ENCODE measurements around the gene IL4R. TPM values are rescaled to one million over a fixed set of nuclear protein-coding genes. Genes with fewer than 3 reads are reported as not detected.

The IL4R gene
- total RNA-seq, 1 donor from 2014 or later, result 7.8 TPM

- Histone ChIP-seq H3K4me3 (ENCODE audit: low read length in 3 of 3) (no peak overlapping the region), H3K9ac (ENCODE audit: low read depth in 1 of 3, low read length in 3 of 3) (no peak overlapping the region), H3K27me3 (ENCODE audit: control insufficient read depth in 3 of 3, insufficient read depth in 3 of 3, low read length in 3 of 3) (peaks cover 0 to 6% (median 0%) of the 10 kb centered on the region in 3 donors), H3K4me1 (ENCODE audit: control insufficient read depth in 3 of 3, insufficient read depth in 3 of 3, low read length in 3 of 3) (peaks cover 0 to 4% (median 0%) of the 10 kb centered on the region in 3 donors), H3K9me3 (ENCODE audit: control insufficient read depth in 3 of 3, low read length in 3 of 3) (no peaks in the 10 kb centered on the region), H3K36me3 (ENCODE audit: control insufficient read depth in 3 of 3, insufficient read depth in 3 of 3, low read length in 3 of 3) (no peaks in the 10 kb centered on the region), H3K27ac (ENCODE audit: low read depth, low read length) (no peak overlapping the region)
These were observed 10.3 kb upstream of the IL4R start for GRCh38 chr16:27303256-27304100.

GRCh38 chr16:27304102-27304501 is 9.7 kb upstream of the IL4R start:
- peaks cover 0 to 3% (median 2%) of the 10 kb centered on the region in 3 donors for H3K9me3 ChIP-seq (ENCODE audit: control insufficient read depth in 3 of 3, low read length in 3 of 3)
- no peak overlapping the region for H3K4me3 ChIP-seq (ENCODE audit: low read length in 3 of 3)
- no peak overlapping the region for H3K9ac ChIP-seq (ENCODE audit: low read depth in 1 of 3, low read length in 3 of 3)
- H3K27ac ChIP-seq (ENCODE audit: low read depth, low read length), result no peak overlapping the region
- H3K27me3 ChIP-seq (ENCODE audit: control insufficient read depth in 3 of 3, insufficient read depth in 3 of 3, low read length in 3 of 3), result peaks cover 0 to 6% (median 0%) of the 10 kb centered on the region in 3 donors
- peaks cover 0 to 4% (median 0%) of the 10 kb centered on the region in 3 donors for H3K4me1 ChIP-seq (ENCODE audit: control insufficient read depth in 3 of 3, insufficient read depth in 3 of 3, low read length in 3 of 3)
- H3K36me3 ChIP-seq (ENCODE audit: control insufficient read depth in 3 of 3, insufficient read depth in 3 of 3, low read length in 3 of 3), result no peaks in the 10 kb centered on the region

GRCh38 chr16:27304881-27305745 is 8.7 kb upstream of the IL4R start:
- no peak overlapping the region for H3K9ac ChIP-seq (ENCODE audit: low read depth in 1 of 3, low read length in 3 of 3)
- H3K36me3 ChIP-seq (ENCODE audit: control insufficient read depth in 3 of 3, insufficient read depth in 3 of 3, low read length in 3 of 3), result no peaks in the 10 kb centered on the region
- H3K9me3 ChIP-seq (ENCODE audit: control insufficient read depth in 3 of 3, low read length in 3 of 3), result peaks cover 0 to 3% (median 2%) of the 10 kb centered on the region in 3 donors
- no peak overlapping the region for H3K27ac ChIP-seq (ENCODE audit: low read depth, low read length)
- peaks cover 0 to 6% (median 0%) of the 10 kb centered on the region in 3 donors for H3K27me3 ChIP-seq (ENCODE audit: control insufficient read depth in 3 of 3, insufficient read depth in 3 of 3, low read length in 3 of 3)
- no peak overlapping the region for H3K4me3 ChIP-seq (ENCODE audit: low read length in 3 of 3)
- peaks cover 0 to 4% (median 0%) of the 10 kb centered on the region in 3 donors for H3K4me1 ChIP-seq (ENCODE audit: control insufficient read depth in 3 of 3, insufficient read depth in 3 of 3, low read length in 3 of 3)

- H3K27me3 ChIP-seq (ENCODE audit: control insufficient read depth in 3 of 3, insufficient read depth in 3 of 3, low read length in 3 of 3), result peaks cover 0 to 6% (median 0%) of the 10 kb centered on the region in 3 donors
- no peak overlapping the region for H3K9ac ChIP-seq (ENCODE audit: low read depth in 1 of 3, low read length in 3 of 3)
- H3K27ac ChIP-seq (ENCODE audit: low read depth, low read length), result no peak overlapping the region
- no peak overlapping the region for H3K4me3 ChIP-seq (ENCODE audit: low read length in 3 of 3)
- peaks cover 0 to 3% (median 2%) of the 10 kb centered on the region in 3 donors for H3K9me3 ChIP-seq (ENCODE audit: control insufficient read depth in 3 of 3, low read length in 3 of 3)
- no peaks in the 10 kb centered on the region for H3K36me3 ChIP-seq (ENCODE audit: control insufficient read depth in 3 of 3, insufficient read depth in 3 of 3, low read length in 3 of 3)
- H3K4me1 ChIP-seq (ENCODE audit: control insufficient read depth in 3 of 3, insufficient read depth in 3 of 3, low read length in 3 of 3), result peaks cover 0 to 4% (median 0%) of the 10 kb centered on the region in 3 donors
These were observed 7.8 kb upstream of the IL4R start for GRCh38 chr16:27305839-27306442.

- no peak overlapping the region for H3K27ac ChIP-seq (ENCODE audit: low read depth, low read length)
- peaks cover 0 to 5% (median 4%) of the 10 kb centered on the region in 3 donors for H3K4me1 ChIP-seq (ENCODE audit: control insufficient read depth in 3 of 3, insufficient read depth in 3 of 3, low read length in 3 of 3)
- H3K27me3 ChIP-seq (ENCODE audit: control insufficient read depth in 3 of 3, insufficient read depth in 3 of 3, low read length in 3 of 3), result peaks cover 0 to 20% (median 9%) of the 10 kb centered on the region in 3 donors
- peaks cover 0 to 3% (median 2%) of the 10 kb centered on the region in 3 donors for H3K9me3 ChIP-seq (ENCODE audit: control insufficient read depth in 3 of 3, low read length in 3 of 3)
- H3K4me3 ChIP-seq (ENCODE audit: low read length in 3 of 3), result no peak overlapping the region
- no peaks in the 10 kb centered on the region for H3K36me3 ChIP-seq (ENCODE audit: control insufficient read depth in 3 of 3, insufficient read depth in 3 of 3, low read length in 3 of 3)
- no peak overlapping the region for H3K9ac ChIP-seq (ENCODE audit: low read depth in 1 of 3, low read length in 3 of 3)
These were observed 5.0 kb upstream of the IL4R start for GRCh38 chr16:27308792-27309191.

- Histone ChIP-seq H3K36me3 (ENCODE audit: control insufficient read depth in 3 of 3, insufficient read depth in 3 of 3, low read length in 3 of 3) (no peaks in the 10 kb centered on the region), H3K27me3 (ENCODE audit: control insufficient read depth in 3 of 3, insufficient read depth in 3 of 3, low read length in 3 of 3) (peaks cover 0 to 27% (median 12%) of the 10 kb centered on the region in 3 donors), H3K9me3 (ENCODE audit: control insufficient read depth in 3 of 3, low read length in 3 of 3) (peaks cover 0 to 3% (median 2%) of the 10 kb centered on the region in 3 donors)
These were observed 3.0 kb upstream of the IL4R start for GRCh38 chr16:27310576-27311447.

GRCh38 chr16:27311448-27311830 is 2.3 kb upstream of the IL4R start:
- H3K4me3 ChIP-seq (ENCODE audit: low read length in 3 of 3), result no peak overlapping the region
- H3K9me3 ChIP-seq (ENCODE audit: control insufficient read depth in 3 of 3, low read length in 3 of 3), result peaks cover 0 to 3% (median 2%) of the 10 kb centered on the region in 3 donors
- H3K9ac ChIP-seq (ENCODE audit: low read depth in 1 of 3, low read length in 3 of 3), result no peak overlapping the region
- no peak overlapping the region for H3K27ac ChIP-seq (ENCODE audit: low read depth, low read length)
- peaks cover 0 to 27% (median 12%) of the 10 kb centered on the region in 3 donors for H3K27me3 ChIP-seq (ENCODE audit: control insufficient read depth in 3 of 3, insufficient read depth in 3 of 3, low read length in 3 of 3)
- peaks cover 10 to 19% (median 13%) of the 10 kb centered on the region in 3 donors for H3K4me1 ChIP-seq (ENCODE audit: control insufficient read depth in 3 of 3, insufficient read depth in 3 of 3, low read length in 3 of 3)
- H3K36me3 ChIP-seq (ENCODE audit: control insufficient read depth in 3 of 3, insufficient read depth in 3 of 3, low read length in 3 of 3), result no peaks in the 10 kb centered on the region

More at GRCh38 chr16:27310576-27311447, 3.0 kb upstream of the IL4R start:
- peaks cover 5 to 14% (median 13%) of the 10 kb centered on the region in 3 donors for H3K4me1 ChIP-seq (ENCODE audit: control insufficient read depth in 3 of 3, insufficient read depth in 3 of 3, low read length in 3 of 3)
- H3K9ac ChIP-seq (ENCODE audit: low read depth in 1 of 3, low read length in 3 of 3), result no peak overlapping the region
- H3K4me3 ChIP-seq (ENCODE audit: low read length in 3 of 3), result no peak overlapping the region
- no peak overlapping the region for H3K27ac ChIP-seq (ENCODE audit: low read depth, low read length)

- Histone ChIP-seq H3K4me1 (ENCODE audit: control insufficient read depth in 3 of 3, insufficient read depth in 3 of 3, low read length in 3 of 3) (peaks cover 10 to 21% (median 13%) of the 10 kb centered on the region in 3 donors), H3K27ac (ENCODE audit: low read depth, low read length) (no peak overlapping the region), H3K4me3 (ENCODE audit: low read length in 3 of 3) (no peak overlapping the region), H3K9me3 (ENCODE audit: control insufficient read depth in 3 of 3, low read length in 3 of 3) (peaks cover 0 to 3% (median 2%) of the 10 kb centered on the region in 3 donors), H3K27me3 (ENCODE audit: control insufficient read depth in 3 of 3, insufficient read depth in 3 of 3, low read length in 3 of 3) (peaks cover 0 to 27% (median 12%) of the 10 kb centered on the region in 3 donors), H3K9ac (ENCODE audit: low read depth in 1 of 3, low read length in 3 of 3) (no peak overlapping the region), H3K36me3 (ENCODE audit: control insufficient read depth in 3 of 3, insufficient read depth in 3 of 3, low read length in 3 of 3) (no peaks in the 10 kb centered on the region)
These were observed 1.9 kb upstream of the IL4R start for GRCh38 chr16:27311897-27312303.
